Activated CD4-positive, alpha-beta T cell treated with anti-CD3 and anti-CD28 coated beads, Interleukin-10, Interleukin-2, amounts not matched to agents 100 ng/mL and 50 ng/mL, durations not matched to agents 16 hours and 8 hours (primary cell): ENCODE measurements around the gene FIG4.

Experiments
- DNase-seq: peaks from one replicate; pipeline ENCODE4 v3.0.0-alpha.2; 2020

Gene FIG4

GRCh38 chr6:109762769-109763441 lies 71.8 kb downstream of the FIG4 start:
- DNase-seq: no peak

- no peak for DNase-seq
These were observed 75.1 kb downstream of the FIG4 start for GRCh38 chr6:109766167-109766566.

- DNase-seq: no peak
These were observed 76.9 kb downstream of the FIG4 start for GRCh38 chr6:109767961-109768360.

- no peak for DNase-seq
These were observed 77.4 kb downstream of the FIG4 start for GRCh38 chr6:109768485-109768884.

GRCh38 chr6:109769213-109769612 lies 78.1 kb downstream of the FIG4 start:
- DNase-seq: no peak

GRCh38 chr6:109770047-109770446 lies 79.0 kb downstream of the FIG4 start:
- no peak for DNase-seq

- DNase-seq: no peak
These were observed 79.7 kb downstream of the FIG4 start for GRCh38 chr6:109770779-109771178.

GRCh38 chr6:109771939-109772755 lies 81.1 kb downstream of the FIG4 start:
- peak; percentile 4 for DNase-seq

- DNase-seq: no peak
These were observed 81.9 kb downstream of the FIG4 start for GRCh38 chr6:109772883-109773431.

GRCh38 chr6:109781001-109781400 lies 89.9 kb downstream of the FIG4 start:
- DNase-seq: no peak

GRCh38 chr6:109782491-109782999 lies 91.4 kb downstream of the FIG4 start:
- DNase-seq: no peak

GRCh38 chr6:109783250-109783986 lies 92.3 kb downstream of the FIG4 start:
- no peak for DNase-seq

GRCh38 chr6:109787312-109787711 lies 96.2 kb downstream of the FIG4 start:
- DNase-seq: no peak

- no peak for DNase-seq
These were observed 97.6 kb downstream of the FIG4 start for GRCh38 chr6:109788687-109789086.

- no peak for DNase-seq
These were observed 99.0 kb downstream of the FIG4 start for GRCh38 chr6:109790131-109790530.

- DNase-seq: no peak
These were observed 100.2 kb downstream of the FIG4 start for GRCh38 chr6:109791301-109791700.

GRCh38 chr6:109793021-109793420 lies 101.9 kb downstream of the FIG4 start:
- no peak for DNase-seq

GRCh38 chr6:109793792-109794191 lies 102.7 kb downstream of the FIG4 start:
- peak; percentile 66 for DNase-seq

- no peak for DNase-seq
These were observed 103.3 kb downstream of the FIG4 start for GRCh38 chr6:109794201-109794923.

- no peak for DNase-seq
These were observed 105.0 kb downstream of the FIG4 start for GRCh38 chr6:109795994-109796555.

- DNase-seq: no peak
These were observed 108.0 kb downstream of the FIG4 start for GRCh38 chr6:109799129-109799528.

GRCh38 chr6:109799664-109800063 lies 108.6 kb downstream of the FIG4 start:
- no peak for DNase-seq
